RWPE1 (cell line): Measurements from ENCODE around the gene MXD4.
A peak's percentile ranks its signal among the peaks of the same experiment; 100 is the strongest.
"Not testable (repeated sequence)": the region's sequence is repeated elsewhere in the genome, so short reads cannot be mapped to it uniquely, and the experiment has no call there.

Source experiments
- CTCF ChIA-PET: fragments of 350-600 bp; sonication (Branson Sonifier 250); formaldehyde crosslinking; extraction: SDS; loops from one replicate; lab custom pipeline; 2021; lab: Yijun Ruan, JAX
- POLR2A ChIA-PET: fragments of 400-600 bp; formaldehyde crosslinking; extraction: SDS; loops from one replicate; lab custom pipeline; 2020; ENCODE audit warnings: antibody characterized with exemption; ENCODE audit not compliant: low non-redundant PET; lab: Yijun Ruan, JAX
- DNase-seq: peaks from one replicate; pipeline ENCODE4 v3.0.0; 2012; ENCODE audit warnings: low spot score
- H3K27ac ChIP-seq: fragments of 450-650 bp; 2 replicates; pipeline ENCODE4 v1.5.1; 2017
- CTCF ChIP-seq: fragments of 450-650 bp; conservative IDR thresholded peaks from 2 replicates; pipeline ENCODE4 v1.5.1; 2017; ENCODE audit warnings: low read depth, mild to moderate bottlenecking

Gene MXD4

GRCh38 chr4:2241003-2241402 lies 20.9 kb downstream of the MXD4 start:
- TF ChIP-seq CTCF = no peak
- H3K27ac ChIP-seq = peak overlapping the region; percentile 85
- CTCF ChIA-PET = interaction anchor here (1.0 kb wide), 1 partner anchor 21 kb away, joined by 3 read pairs; no protein-coding TSS in a partner anchor
- DNase-seq = no peak
- POLR2A ChIA-PET = no interaction called here

DNA sequence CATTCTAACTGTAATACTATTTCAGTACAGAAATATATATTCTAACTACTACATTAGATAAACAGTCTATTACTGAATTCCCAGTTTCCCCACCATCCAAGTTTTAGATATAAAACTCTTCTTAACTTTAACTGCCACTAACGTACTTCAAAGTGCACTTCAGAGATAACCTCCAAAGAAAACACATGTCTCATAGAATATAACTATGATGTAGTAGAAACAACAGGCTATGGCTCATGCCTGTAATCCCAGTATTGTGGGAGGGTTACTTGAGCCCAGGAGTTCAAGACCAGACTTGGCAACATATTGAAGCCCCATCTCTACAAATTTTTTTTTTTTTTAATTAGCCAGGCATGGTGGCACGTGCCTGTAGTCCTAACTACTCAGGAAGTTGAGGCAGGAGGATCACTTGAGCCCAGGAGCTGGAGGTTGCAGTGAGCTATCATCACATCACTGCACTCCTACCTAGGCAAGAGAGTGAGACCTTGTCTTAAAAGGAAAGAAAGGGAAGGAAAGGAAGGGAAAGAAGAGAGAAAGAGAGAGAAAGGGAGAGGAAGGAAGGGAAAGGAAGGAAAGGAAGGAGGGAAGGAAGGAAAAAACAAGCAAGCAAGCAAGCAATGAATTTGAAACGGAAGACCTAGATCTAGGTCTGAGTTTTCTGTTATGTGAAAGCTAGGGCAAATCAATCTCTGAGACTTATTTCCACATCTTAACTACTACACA lies 24.8 kb downstream of the MXD4 start:
- CTCF ChIA-PET = no interaction called here
- H3K27ac ChIP-seq = no peak overlapping the region
- POLR2A ChIA-PET = no interaction called here
- no peak for DNase-seq
- no peak for TF ChIP-seq CTCF

DNA sequence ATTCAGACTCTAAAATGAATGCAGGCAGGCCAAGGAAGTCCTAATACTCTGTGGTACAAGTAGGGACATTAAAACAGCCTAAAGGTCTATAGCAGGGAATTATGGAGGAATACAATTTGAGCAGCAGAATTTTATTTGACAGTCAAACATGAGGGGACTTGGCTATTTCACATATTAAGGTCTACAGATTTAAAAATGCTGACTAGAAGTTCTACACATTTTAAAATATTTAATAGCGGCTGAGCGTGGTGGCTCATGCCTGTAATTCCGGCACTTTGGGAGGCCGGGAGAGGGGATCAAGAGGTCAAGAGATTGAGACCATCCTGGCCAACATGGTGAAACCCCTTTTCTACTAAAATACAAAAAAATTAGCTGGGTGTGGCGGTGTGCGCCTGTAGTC lies 30.8 kb downstream of the MXD4 start:
- no peak for TF ChIP-seq CTCF
- POLR2A ChIA-PET = no interaction called here
- CTCF ChIA-PET = no interaction called here
- DNase-seq = no peak
- H3K27ac ChIP-seq = no peak overlapping the region

DNA sequence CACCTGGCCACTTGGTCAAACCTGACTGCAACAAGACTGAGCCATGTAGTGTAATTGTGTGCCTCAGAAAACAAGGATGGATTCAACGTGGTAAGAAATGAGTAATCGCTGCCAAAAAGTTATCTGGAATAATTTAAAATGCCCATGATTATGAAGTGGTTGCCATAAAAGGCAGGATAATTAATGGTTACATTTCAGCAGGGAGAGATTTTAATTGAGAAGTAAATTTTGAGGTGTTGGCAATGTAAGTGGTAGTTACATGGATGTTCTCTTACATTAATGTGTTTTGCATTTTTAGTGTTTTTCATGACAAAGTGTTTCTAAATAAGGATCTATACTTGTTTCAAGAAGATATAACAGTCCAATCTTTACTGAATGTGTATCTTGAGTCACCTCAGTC lies 35.6 kb downstream of the MXD4 start:
- DNase-seq = no peak
- ChIA-PET CTCF (no interaction called here), POLR2A (no interaction called here)
- no peak overlapping the region for H3K27ac ChIP-seq
- TF ChIP-seq CTCF = no peak

- no peak for DNase-seq
- POLR2A ChIA-PET = no interaction called here
Observed at GRCh38 chr4:2222838-2223237, 39.1 kb downstream of the MXD4 start.

GRCh38 chr4:2221378-2221777 lies 40.5 kb downstream of the MXD4 start:
- DNase-seq, CTCF ChIA-PET, POLR2A ChIA-PET, H3K27ac ChIP-seq: not testable (repeated sequence)

More at GRCh38 chr4:2222838-2223237, 39.1 kb downstream of the MXD4 start:
- CTCF ChIA-PET = no interaction called here
- H3K27ac ChIP-seq = no peak overlapping the region
- no peak for TF ChIP-seq CTCF

DNA sequence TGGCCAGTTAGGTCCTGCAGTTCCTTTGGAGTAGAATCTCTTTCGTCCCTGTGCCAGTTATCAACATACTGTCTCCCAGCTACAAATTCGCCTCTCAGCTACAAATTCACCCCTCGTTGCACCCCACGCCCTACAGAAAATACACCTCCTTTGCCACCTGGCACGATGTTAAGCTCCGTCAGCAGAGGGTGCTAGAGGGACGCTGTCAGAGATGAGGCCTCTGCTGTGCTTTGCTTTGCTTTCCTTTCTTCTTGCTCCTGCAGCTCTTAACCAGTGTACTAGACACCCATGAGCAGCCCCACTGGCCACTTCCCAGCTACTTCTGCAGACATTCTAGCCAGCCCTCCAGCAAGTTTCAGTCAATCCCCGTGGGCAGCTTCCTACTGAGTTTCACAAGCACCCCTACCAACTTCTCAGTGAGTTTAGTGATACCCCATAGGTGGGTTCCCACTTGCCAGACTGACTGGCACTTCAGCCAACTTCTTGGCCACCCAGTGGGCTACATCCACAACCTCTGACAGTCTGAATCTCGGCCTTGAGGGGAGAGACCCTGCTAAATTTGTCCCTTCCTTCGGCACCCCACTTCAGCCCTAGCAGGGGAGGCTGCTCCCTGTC lies 41.8 kb downstream of the MXD4 start:
- peak; percentile 90 for TF ChIP-seq CTCF
- ChIA-PET CTCF (interaction anchor here (0.6 to 1.6 kb wide), 8 partner anchors 21 to 402 kb away, joined by 3 to 5 read pairs (median 3); no protein-coding TSS in a partner anchor), POLR2A (interaction anchor here (0.6 kb wide), 1 partner anchor 286 kb away, joined by 4 read pairs; no protein-coding TSS in a partner anchor)
- H3K27ac ChIP-seq = no peak overlapping the region
- peak; percentile 37 for DNase-seq
